Neural crest cell (in vitro differentiated cells): ENCODE data around the gene ASB16. TPM values are rescaled to one million over a fixed set of nuclear protein-coding genes. Genes with fewer than 3 reads are reported as not detected.

ENCODE experiments used
- DNase-seq: peaks from one replicate; pipeline ENCODE4 v3.0.0; 2021; ENCODE audit warnings: low read depth, mixed read lengths, low spot score
- H3K27ac Mint-ChIP-seq: one replicate; pipeline ENCODE4 v1.8.0; 2021; ENCODE audit warnings: mild to moderate bottlenecking, mixed read lengths; ENCODE audit not compliant: unreplicated experiment
- H3K27me3 Mint-ChIP-seq: 2 replicates; pipeline ENCODE4 v1.8.0; 2021; ENCODE audit warnings: low read depth, mild to moderate bottlenecking, mixed read lengths
- H3K36me3 Mint-ChIP-seq: 2 replicates; pipeline ENCODE4 v1.8.0; 2021; ENCODE audit warnings: low read depth, mild to moderate bottlenecking, mixed read lengths
- H3K4me1 Mint-ChIP-seq: 2 replicates; pipeline ENCODE4 v1.8.0; 2021; ENCODE audit warnings: mixed read lengths
- H3K4me3 Mint-ChIP-seq: one replicate; pipeline ENCODE4 v1.8.0; 2021; ENCODE audit warnings: mild to moderate bottlenecking, mixed read lengths
- H3K9me3 Mint-ChIP-seq: 2 replicates; pipeline ENCODE4 v1.8.0; 2021; ENCODE audit warnings: mixed read lengths
- CTCF ChIP-seq: fragments of 200-600 bp; sonication (generic); conservative IDR thresholded peaks from 2 replicates; pipeline ENCODE4 v1.5.0; 2021; ENCODE audit warnings: antibody characterized with exemption, mild to moderate bottlenecking
- long read RNA-seq: library from polyadenylated mRNA; unstranded; transcript quantifications from one replicate; pipeline ENCODE4 v2.0.0, GENCODE V29; 2020
- total RNA-seq: library from RNA; stranded (reverse); gene quantifications from 2 replicates; pipeline ENCODE4 v1.2.1, GENCODE V29; 2021

Gene ASB16
- 0.25 and 0.26 TPM in 2 replicates for total RNA-seq
- long read RNA-seq: 0 reads

GRCh38 chr17:44170499-44171201 lies at the start of gene ASB16:
ASB16 (plus strand) TSS chr17:44170704; CDS start chr17:44170790, 86 bp downstream.
- TF ChIP-seq CTCF: no peak
- Mint-ChIP-seq H3K27me3 (no peaks in the 10 kb centered on the region), H3K9me3 (no peaks in the 10 kb centered on the region), H3K4me3 (peak within 1 kb of the TSS; percentile 38), H3K4me1 (peaks cover 23% of the 10 kb centered on the region), H3K27ac (no peak within 1 kb of the TSS), H3K36me3 (peaks cover 2% of the 10 kb centered on the region)
- no peak for DNase-seq

DNA sequence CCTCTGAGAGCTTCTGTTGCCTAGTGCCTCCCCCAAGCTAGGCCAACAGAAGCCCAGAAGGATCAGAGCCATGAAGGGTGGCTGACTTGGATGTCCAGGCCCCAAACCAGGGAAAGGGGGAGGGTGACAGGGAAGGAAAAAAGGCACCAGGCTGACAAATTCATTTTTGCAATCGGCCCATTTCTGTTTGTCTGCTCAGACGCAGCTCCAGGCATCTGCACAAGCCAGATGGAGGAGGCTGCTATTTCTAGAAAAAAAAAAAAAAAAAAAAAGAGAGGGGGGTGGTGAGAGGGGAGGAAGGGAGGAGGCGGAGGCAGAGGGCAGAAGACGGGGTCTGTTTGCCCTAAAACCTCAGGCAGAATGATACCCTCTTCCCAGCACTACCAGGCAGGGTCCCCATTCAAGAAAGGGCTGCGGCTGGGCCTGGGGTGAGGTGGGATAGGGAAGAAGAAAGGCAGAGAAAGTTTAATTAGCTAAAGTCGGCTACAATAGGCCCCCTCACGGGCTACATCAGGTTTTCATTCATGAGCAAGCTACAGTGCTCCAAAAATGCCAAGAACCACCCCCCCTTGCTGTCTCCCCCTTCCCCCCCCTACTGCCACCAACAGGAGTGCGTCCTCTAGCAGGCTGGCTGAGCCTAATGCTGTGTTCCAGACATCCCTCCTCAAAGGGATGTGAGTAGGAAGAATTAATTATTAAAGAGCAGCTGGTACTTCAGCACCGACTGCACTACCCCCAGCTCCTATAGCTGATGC lies 49.5 kb upstream of the ASB16 start:
- peaks cover 7% of the 10 kb centered on the region for H3K27me3 Mint-ChIP-seq
- H3K36me3 Mint-ChIP-seq: no peaks in the 10 kb centered on the region
- H3K27ac Mint-ChIP-seq: no peak overlapping the region
- peaks cover 26% of the 10 kb centered on the region for H3K4me1 Mint-ChIP-seq
- peak overlapping the region; percentile 89 for H3K4me3 Mint-ChIP-seq
- no peak for TF ChIP-seq CTCF
- no peak for DNase-seq
- H3K9me3 Mint-ChIP-seq: no peaks in the 10 kb centered on the region

- no peaks in the 10 kb centered on the region for H3K9me3 Mint-ChIP-seq
- peaks cover 7% of the 10 kb centered on the region for H3K27me3 Mint-ChIP-seq
- H3K4me1 Mint-ChIP-seq: peaks cover 26% of the 10 kb centered on the region
- no peak for TF ChIP-seq CTCF
- peak overlapping the region; percentile 89 for H3K4me3 Mint-ChIP-seq
- H3K36me3 Mint-ChIP-seq: no peaks in the 10 kb centered on the region
- no peak for DNase-seq
- H3K27ac Mint-ChIP-seq: peak overlapping the region; percentile 84
Measured at GRCh38 chr17:44121997-44122815, 48.3 kb upstream of the ASB16 start.

- peak overlapping the region; percentile 84 for H3K27ac Mint-ChIP-seq
- no peak for DNase-seq
- TF ChIP-seq CTCF: no peak
- peaks cover 26% of the 10 kb centered on the region for H3K4me1 Mint-ChIP-seq
- H3K36me3 Mint-ChIP-seq: no peaks in the 10 kb centered on the region
- peak overlapping the region; percentile 89 for H3K4me3 Mint-ChIP-seq
- H3K9me3 Mint-ChIP-seq: no peaks in the 10 kb centered on the region
- H3K27me3 Mint-ChIP-seq: peaks cover 7% of the 10 kb centered on the region
Measured at GRCh38 chr17:44122816-44123355, 47.6 kb upstream of the ASB16 start.
